Transverse colon (tissue), 4 donors: Measurements from ENCODE around the gene YTHDC1. TPM values are rescaled to one million over a fixed set of nuclear protein-coding genes. Genes with fewer than 3 reads are reported as not detected.
"Not testable (repeated sequence)": the region's sequence is repeated elsewhere in the genome, so short reads cannot be mapped to it uniquely, and the experiment has no call there.

ENCODE experiments used
- DNase-seq: peaks from one replicate; pipeline ENCODE4 v3.0.0-alpha.2; 2019
- H3K27ac ChIP-seq, 4 donors: fragments of 200-600 bp; sonication (generic); 2 replicates each; pipeline ENCODE4 v1.5.1; 2016 to 2018; ENCODE audit warnings: inconsistent platforms in 4 of 4
- H3K27me3 ChIP-seq: fragments of 200-600 bp; sonication (generic); 2 replicates; pipeline ENCODE4 v1.5.1; 2017; ENCODE audit warnings: inconsistent platforms
- H3K36me3 ChIP-seq, 4 donors: fragments of 200-600 bp; sonication (generic); 2 replicates each; pipeline ENCODE4 v1.5.1; 2017 to 2019; ENCODE audit warnings: inconsistent platforms in 4 of 4
- H3K4me1 ChIP-seq, 4 donors: fragments of 200-600 bp; sonication (generic); 2 replicates each; pipeline ENCODE4 v1.5.1; 2017 to 2020; ENCODE audit warnings: inconsistent platforms in 4 of 4
- H3K4me3 ChIP-seq, 4 donors: fragments of 200-600 bp; sonication (generic); 1 replicate in 1 of 4; 2 replicates in 3 of 4; pipeline versions ENCODE4 v1.5.1 to v1.6.1; 2017 to 2019; ENCODE audit warnings: inconsistent platforms in 4 of 4
- H3K9me3 ChIP-seq, 2 donors: fragments of 200-600 bp; sonication (generic); 2 replicates each; pipeline ENCODE4 v1.5.1; 2017 to 2019; ENCODE audit warnings: inconsistent platforms in 2 of 2
- EP300 ChIP-seq: sonication (generic); formaldehyde crosslinking; IDR thresholded peaks from one replicate; pipeline ENCODE4 v1.6.1; 2017; ENCODE audit warnings: antibody characterized with exemption, low read depth
- POLR2A ChIP-seq: fragments of 450-650 bp; IDR thresholded peaks from one replicate; pipeline ENCODE4 v1.6.1; 2016; ENCODE audit warnings: antibody characterized with exemption, mild to moderate bottlenecking, moderate library complexity
- POLR2AphosphoS5 ChIP-seq, 3 donors: sonication (generic); formaldehyde crosslinking; IDR thresholded peaks; one replicate each; pipeline ENCODE4 v1.6.1; 2016; ENCODE audit warnings: antibody characterized with exemption in 3 of 3
- WGBS, 2 donors: methylation state at CpG; one replicate each; pipeline ENCODE4 v1.1.5; 2018; ENCODE audit warnings: low coverage in 1 of 2; 5-methylcytosine and 5-hydroxymethylcytosine counted together
- in situ Hi-C, 4 donors: fragments of 200-750 bp; cut with MboI; loops; one replicate each; pipeline versions ENCODE4 v1.15.0 to v1.15.1; 2017; ENCODE audit warnings: low sequenced_read_pairs in 3 of 4, low pct_ligation_motif_present in 1 of 4, low pct_unique_long_range_greater_than_20kb in 1 of 4
- intact Hi-C: fragments of 100-400 bp; cut with DNase I; formaldehyde crosslinking; loops from one replicate; pipeline ENCODE4 v1.15.1; 2023; ENCODE audit warnings: low total_unique reads
- total RNA-seq, 4 donors: library from RNA; depleted of rRNA; stranded (reverse); fragments of >200 nt; gene quantifications; one replicate each; pipeline ENCODE4 v1.1.0, GENCODE V29; 2016
- TF ChIP-seq, protein P1 (sequence below), 5 experiments: fragments of 200-600 bp in 3 of 5; fragments of 450-650 bp in 2 of 5; sonication (generic) in 3 of 5; IDR thresholded peaks; 1 replicate in 2 of 5; 2 replicates in 3 of 5; pipeline ENCODE4 v1.5.1; 2016 to 2017; ENCODE audit warnings: antibody characterized with exemption in 5 of 5, inconsistent platforms in 3 of 5, mild to moderate bottlenecking in 2 of 5, moderate library complexity in 1 of 5

The YTHDC1 gene
- total RNA-seq, 4 donors from 2014 or later: 47.4 to 183 (median 82.7) TPM

GRCh38 chr4:68390205-68390935 is 40.5 kb upstream of the YTHDC1 start:
- Histone ChIP-seq H3K27me3 (no peaks in the 10 kb centered on the region), H3K27ac (no peak overlapping the region), H3K36me3 (no peaks in the 10 kb centered on the region), H3K4me3 (no peak overlapping the region), H3K9me3 (no peaks in the 10 kb centered on the region), H3K4me1 (no peaks in the 10 kb centered on the region)
- TF ChIP-seq POLR2AphosphoS5 (IDR thresholded peaks at IDR 0.05) (no peak), POLR2A (no peak), EP300 (no peak)
- TF ChIP-seq, protein P1, sequence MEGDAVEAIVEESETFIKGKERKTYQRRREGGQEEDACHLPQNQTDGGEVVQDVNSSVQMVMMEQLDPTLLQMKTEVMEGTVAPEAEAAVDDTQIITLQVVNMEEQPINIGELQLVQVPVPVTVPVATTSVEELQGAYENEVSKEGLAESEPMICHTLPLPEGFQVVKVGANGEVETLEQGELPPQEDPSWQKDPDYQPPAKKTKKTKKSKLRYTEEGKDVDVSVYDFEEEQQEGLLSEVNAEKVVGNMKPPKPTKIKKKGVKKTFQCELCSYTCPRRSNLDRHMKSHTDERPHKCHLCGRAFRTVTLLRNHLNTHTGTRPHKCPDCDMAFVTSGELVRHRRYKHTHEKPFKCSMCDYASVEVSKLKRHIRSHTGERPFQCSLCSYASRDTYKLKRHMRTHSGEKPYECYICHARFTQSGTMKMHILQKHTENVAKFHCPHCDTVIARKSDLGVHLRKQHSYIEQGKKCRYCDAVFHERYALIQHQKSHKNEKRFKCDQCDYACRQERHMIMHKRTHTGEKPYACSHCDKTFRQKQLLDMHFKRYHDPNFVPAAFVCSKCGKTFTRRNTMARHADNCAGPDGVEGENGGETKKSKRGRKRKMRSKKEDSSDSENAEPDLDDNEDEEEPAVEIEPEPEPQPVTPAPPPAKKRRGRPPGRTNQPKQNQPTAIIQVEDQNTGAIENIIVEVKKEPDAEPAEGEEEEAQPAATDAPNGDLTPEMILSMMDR (IDR thresholded peaks at IDR 0.05): no peak
- WGBS, 2 donors: 74 to 100% methylated on average over 1 of the region's 1 CpG
- intact Hi-C loops: no loop called here
- in situ Hi-C loops: no loop called here
- DNase-seq: no peak

GRCh38 chr4:68389386-68389913 is 39.6 kb upstream of the YTHDC1 start:
- intact Hi-C loops, H3K4me3 ChIP-seq: not testable (repeated sequence)

GRCh38 chr4:68388347-68388865 is 38.5 kb upstream of the YTHDC1 start:
- TF ChIP-seq, protein P1 (IDR thresholded peaks at IDR 0.05): no peak
- TF ChIP-seq POLR2AphosphoS5 (IDR thresholded peaks at IDR 0.05) (no peak), POLR2A (no peak), EP300 (no peak)
- no peak for DNase-seq
- WGBS, 2 donors: 44 to 47% methylated on average over 4 of the region's 4 CpGs
- in situ Hi-C loops: no loop called here
- H3K27ac ChIP-seq: peak overlapping the region in 2 of 4 donors; percentile 12 to 18
- H3K36me3 ChIP-seq: no peaks in the 10 kb centered on the region
- no peaks in the 10 kb centered on the region for H3K27me3 ChIP-seq
- intact Hi-C loops: no loop called here
- H3K4me1 ChIP-seq: no peaks in the 10 kb centered on the region
- H3K9me3 ChIP-seq: no peaks in the 10 kb centered on the region
- no peak overlapping the region for H3K4me3 ChIP-seq

More at GRCh38 chr4:68389386-68389913, 39.6 kb upstream of the YTHDC1 start:
- H3K27me3 ChIP-seq, H3K36me3 ChIP-seq, H3K4me1 ChIP-seq, in situ Hi-C loops, DNase-seq, H3K27ac ChIP-seq, H3K9me3 ChIP-seq: not testable (repeated sequence)
- 78 to 83% methylated on average over 5 to 6 of the region's 6 CpGs for WGBS, 2 donors

DNA sequence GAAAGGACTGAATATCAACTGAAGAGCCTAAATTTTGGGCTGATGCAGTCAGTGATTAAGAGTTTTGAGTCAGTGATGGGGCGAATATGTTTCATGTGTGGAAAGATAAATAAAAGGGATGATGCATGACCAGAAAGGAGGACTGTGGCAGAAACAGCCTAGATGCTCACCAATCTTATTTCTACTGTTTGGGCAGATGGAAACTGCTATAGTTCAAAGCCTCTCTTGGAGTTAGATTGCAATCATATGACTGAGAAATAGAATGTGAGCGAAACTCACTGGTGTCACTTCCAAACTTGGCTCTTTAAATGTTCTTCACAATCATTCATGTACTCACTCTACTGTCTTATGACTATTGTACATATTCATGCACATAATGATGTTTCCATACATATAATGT is 35.4 kb upstream of the YTHDC1 start:
- Histone ChIP-seq H3K27me3 (no peaks in the 10 kb centered on the region), H3K4me1 (no peaks in the 10 kb centered on the region), H3K27ac (no peak overlapping the region), H3K4me3 (no peak overlapping the region), H3K9me3 (no peaks in the 10 kb centered on the region), H3K36me3 (no peaks in the 10 kb centered on the region)
- 83% methylated on average over 2 of the region's 2 CpGs; no CpG with 5 or more reads in 1 of the 2 donors for WGBS, 2 donors
- DNase-seq: no peak
- intact Hi-C loops: no loop called here
- in situ Hi-C loops: no loop called here
- TF ChIP-seq POLR2A (no peak), POLR2AphosphoS5 (IDR thresholded peaks at IDR 0.05) (no peak), EP300 (no peak)
- TF ChIP-seq, protein P1 (IDR thresholded peaks at IDR 0.05): no peak
